Esophagus muscularis mucosa (tissue), 4 donors: ENCODE measurements around the gene CASQ2. TPM values are rescaled to one million over a fixed set of nuclear protein-coding genes. Genes with fewer than 3 reads are reported as not detected.

ENCODE experiments used
- DNase-seq: peaks from one replicate; pipeline ENCODE4 v3.0.0-alpha.2; 2017; ENCODE audit errors: extremely low spot score
- H3K27ac ChIP-seq, 4 donors: fragments of 200-600 bp; sonication (generic); replicated peaks in 1 of 4; 1 replicate in 3 of 4; 2 replicates in 1 of 4; pipeline ENCODE4 v1.5.1; 2016 to 2019; ENCODE audit warnings: mild to moderate bottlenecking in 1 of 4
- H3K27me3 ChIP-seq, 4 donors: fragments of 200-600 bp; sonication (generic); one replicate each; pipeline versions ENCODE4 v1.5.1 to v1.6.0; 2016 to 2019
- H3K36me3 ChIP-seq, 4 donors: fragments of 200-600 bp; sonication (generic); one replicate each; pipeline ENCODE4 v1.5.1; 2016 to 2019
- H3K4me1 ChIP-seq, 4 donors: fragments of 200-600 bp; sonication (generic); one replicate each; pipeline ENCODE4 v1.5.1; 2016 to 2019
- H3K4me3 ChIP-seq, 4 donors: fragments of 200-600 bp; sonication (generic); 1 replicate in 2 of 4; 2 replicates in 2 of 4; pipeline ENCODE4 v1.5.1; 2016 to 2019; ENCODE audit warnings: mild to moderate bottlenecking in 4 of 4, moderate library complexity in 1 of 4
- H3K9me3 ChIP-seq, 4 donors: fragments of 200-600 bp; sonication (generic); 1 replicate in 3 of 4; 2 replicates in 1 of 4; pipeline ENCODE4 v1.5.1; 2016 to 2019
- EP300 ChIP-seq: sonication (generic); formaldehyde crosslinking; IDR thresholded peaks from one replicate; pipeline ENCODE4 v1.6.1; 2017; ENCODE audit warnings: antibody characterized with exemption
- POLR2A ChIP-seq: fragments of 450-650 bp; IDR thresholded peaks from one replicate; pipeline ENCODE4 v1.6.1; 2017; ENCODE audit warnings: antibody characterized with exemption, moderate library complexity, mild to moderate bottlenecking, low read depth
- POLR2AphosphoS5 ChIP-seq, 2 donors: sonication (generic); formaldehyde crosslinking; IDR thresholded peaks; one replicate each; pipeline ENCODE4 v1.6.1; 2017; ENCODE audit warnings: antibody characterized with exemption in 2 of 2
- WGBS: methylation state at CpG from one replicate; pipeline ENCODE4 v1.1.5; 2018; 5-methylcytosine and 5-hydroxymethylcytosine counted together
- intact Hi-C: fragments of 100-400 bp; cut with DNase I; formaldehyde crosslinking; loops from one replicate; pipeline ENCODE4 v1.15.1; 2023
- total RNA-seq, 4 donors: library from RNA; depleted of rRNA; stranded (reverse); fragments of >200 nt; gene quantifications; one replicate each; pipeline versions ENCODE4 v1.1.0 to v1.2.1, GENCODE V29; 2016
- TF ChIP-seq, protein P1 (sequence below), 3 experiments: fragments of 200-600 bp in 2 of 3; fragments of 450-650 bp in 1 of 3; sonication (generic) in 2 of 3; IDR thresholded peaks; one replicate each; pipeline ENCODE4 v1.5.1; 2017 to 2019; ENCODE audit warnings: antibody characterized with exemption in 3 of 3, mild to moderate bottlenecking in 2 of 3, moderate library complexity in 1 of 3

The CASQ2 gene
- total RNA-seq, 4 donors from 2014 or later: 95.6 to 138 (median 108) TPM

GRCh38 chr1:115811140-115811828 lies 42.8 kb upstream of the CASQ2 start:
- no peak for DNase-seq
- 50% methylated on average over 1 of the region's 3 CpGs for WGBS
- Histone ChIP-seq H3K36me3 (no peaks in the 10 kb centered on the region), H3K27ac (no peak overlapping the region), H3K27me3 (no peaks in the 10 kb centered on the region), H3K4me3 (no peak overlapping the region), H3K9me3 (peaks cover 0 to 4% (median 0%) of the 10 kb centered on the region in 4 donors), H3K4me1 (peaks cover 0 to 7% (median 0%) of the 10 kb centered on the region in 4 donors)
- TF ChIP-seq, protein P1, sequence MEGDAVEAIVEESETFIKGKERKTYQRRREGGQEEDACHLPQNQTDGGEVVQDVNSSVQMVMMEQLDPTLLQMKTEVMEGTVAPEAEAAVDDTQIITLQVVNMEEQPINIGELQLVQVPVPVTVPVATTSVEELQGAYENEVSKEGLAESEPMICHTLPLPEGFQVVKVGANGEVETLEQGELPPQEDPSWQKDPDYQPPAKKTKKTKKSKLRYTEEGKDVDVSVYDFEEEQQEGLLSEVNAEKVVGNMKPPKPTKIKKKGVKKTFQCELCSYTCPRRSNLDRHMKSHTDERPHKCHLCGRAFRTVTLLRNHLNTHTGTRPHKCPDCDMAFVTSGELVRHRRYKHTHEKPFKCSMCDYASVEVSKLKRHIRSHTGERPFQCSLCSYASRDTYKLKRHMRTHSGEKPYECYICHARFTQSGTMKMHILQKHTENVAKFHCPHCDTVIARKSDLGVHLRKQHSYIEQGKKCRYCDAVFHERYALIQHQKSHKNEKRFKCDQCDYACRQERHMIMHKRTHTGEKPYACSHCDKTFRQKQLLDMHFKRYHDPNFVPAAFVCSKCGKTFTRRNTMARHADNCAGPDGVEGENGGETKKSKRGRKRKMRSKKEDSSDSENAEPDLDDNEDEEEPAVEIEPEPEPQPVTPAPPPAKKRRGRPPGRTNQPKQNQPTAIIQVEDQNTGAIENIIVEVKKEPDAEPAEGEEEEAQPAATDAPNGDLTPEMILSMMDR (IDR thresholded peaks at IDR 0.05): no peak
- no peak for TF ChIP-seq POLR2AphosphoS5 (IDR thresholded peaks at IDR 0.05)
- TF ChIP-seq EP300: no peak
- no peak for TF ChIP-seq POLR2A
- intact Hi-C loops: no loop called here

DNA sequence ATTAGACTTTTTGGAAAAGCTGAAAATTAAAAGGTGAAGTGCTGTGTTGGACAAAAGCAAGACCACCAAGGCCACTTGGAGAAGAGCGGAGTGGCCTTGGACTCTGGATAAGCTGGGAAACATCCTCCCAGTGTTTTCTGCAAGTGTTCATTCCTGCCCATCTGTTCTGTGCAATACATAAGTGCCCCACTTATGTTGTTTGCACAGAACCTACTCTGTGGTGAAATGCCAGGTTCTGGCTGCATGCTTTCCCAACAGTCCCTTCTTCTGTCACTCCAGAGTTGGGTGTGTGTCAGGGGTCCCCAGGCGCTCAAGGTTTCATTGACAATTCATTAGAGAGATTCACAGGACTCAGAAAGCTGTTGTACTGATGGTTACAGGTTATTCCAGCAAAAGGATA lies 42.1 kb upstream of the CASQ2 start:
- Histone ChIP-seq H3K27me3 (no peaks in the 10 kb centered on the region), H3K9me3 (peaks cover 0 to 5% (median 0%) of the 10 kb centered on the region in 4 donors), H3K36me3 (no peaks in the 10 kb centered on the region), H3K27ac (no peak overlapping the region), H3K4me1 (peaks cover 0 to 7% (median 0%) of the 10 kb centered on the region in 4 donors), H3K4me3 (no peak overlapping the region)
- no peak for DNase-seq
- intact Hi-C loops: no loop called here
- 89% methylated on average over 2 of the region's 2 CpGs for WGBS
- TF ChIP-seq POLR2A (no peak), POLR2AphosphoS5 (IDR thresholded peaks at IDR 0.05) (no peak), EP300 (no peak)
- TF ChIP-seq, protein P1 (IDR thresholded peaks at IDR 0.05): no peak

DNA sequence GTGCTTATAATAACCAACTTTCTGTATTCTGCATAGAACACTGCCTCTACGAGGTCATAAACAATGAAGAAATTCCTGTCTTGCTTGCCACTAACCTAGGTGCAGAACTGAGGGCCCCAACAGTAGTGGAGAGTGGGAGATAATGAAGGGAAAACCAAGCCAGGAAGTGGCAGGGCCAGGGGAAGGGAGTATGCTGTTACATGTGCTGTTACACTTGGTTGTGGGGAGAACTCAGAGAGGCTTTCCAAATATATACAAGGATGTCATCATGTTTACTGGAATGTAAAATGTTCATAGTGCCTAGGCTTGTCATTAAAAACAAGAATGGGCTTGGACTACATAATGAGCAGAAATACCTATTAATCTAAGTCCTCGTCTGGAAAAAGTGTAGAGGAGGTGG lies 41.3 kb upstream of the CASQ2 start:
- H3K36me3 ChIP-seq: no peaks in the 10 kb centered on the region
- H3K4me3 ChIP-seq: no peak overlapping the region
- DNase-seq: no peak
- H3K9me3 ChIP-seq: peaks cover 0 to 5% (median 0%) of the 10 kb centered on the region in 4 donors
- WGBS: 49% methylated on average over 2 of the region's 2 CpGs
- TF ChIP-seq POLR2AphosphoS5 (IDR thresholded peaks at IDR 0.05): no peak
- no peak for TF ChIP-seq POLR2A
- TF ChIP-seq, protein P1 (IDR thresholded peaks at IDR 0.05): no peak
- TF ChIP-seq EP300: no peak
- no peaks in the 10 kb centered on the region for H3K27me3 ChIP-seq
- H3K27ac ChIP-seq: no peak overlapping the region
- H3K4me1 ChIP-seq: peaks cover 0 to 5% (median 0%) of the 10 kb centered on the region in 4 donors
- intact Hi-C loops: loop anchor here (2.0 kb wide), 1 partner anchor 171 kb away; no protein-coding TSS in a partner anchor

- TF ChIP-seq POLR2A (no peak), EP300 (no peak), POLR2AphosphoS5 (IDR thresholded peaks at IDR 0.05) (no peak)
- TF ChIP-seq, protein P1 (IDR thresholded peaks at IDR 0.05): no peak
- no peaks in the 10 kb centered on the region for H3K27me3 ChIP-seq
- peaks cover 0 to 5% (median 0%) of the 10 kb centered on the region in 4 donors for H3K9me3 ChIP-seq
- peaks cover 0 to 5% (median 0%) of the 10 kb centered on the region in 4 donors for H3K4me1 ChIP-seq
- DNase-seq: no peak
- H3K27ac ChIP-seq: no peak overlapping the region
- no peaks in the 10 kb centered on the region for H3K36me3 ChIP-seq
- intact Hi-C loops: loop anchor here (2.0 kb wide), 1 partner anchor 172 kb away; no protein-coding TSS in a partner anchor
- H3K4me3 ChIP-seq: no peak overlapping the region
These were observed 40.6 kb upstream of the CASQ2 start for GRCh38 chr1:115809076-115809475.
